PC-9 (cell line): ENCODE data around the gene RAB40C. TPM values are rescaled to one million over a fixed set of nuclear protein-coding genes. Genes with fewer than 3 reads are reported as not detected.
A peak's percentile ranks its signal among the peaks of the same experiment; 100 is the strongest.

Experiments used
- Bru-seq: library from RNA; stranded (reverse); fragments of 400-500 nt; gene quantifications from one replicate; lab custom pipeline; 2021; lab: Mats Ljungman, UMichigan
- BruChase-seq, 2 experiments: library from RNA; stranded (reverse); fragments of 400-500 nt; gene quantifications; one replicate each; lab custom pipeline; 2021; lab: Mats Ljungman, UMichigan
- BruUV-seq: library from RNA; stranded (reverse); fragments of 400-500 nt; replicated peaks from 2 replicates; lab custom pipeline; 2021; lab: Mats Ljungman, UMichigan
- CTCF ChIA-PET: fragments of 300-600 bp; sonication (Branson Sonifier 250); formaldehyde crosslinking; loops from one replicate; lab custom pipeline; 2022; ENCODE audit warnings: antibody characterized with exemption; lab: Charles Lee
- POLR2A ChIA-PET: fragments of 300-600 bp; sonication (Branson Sonifier 250); formaldehyde crosslinking; loops from one replicate; lab custom pipeline; 2022; ENCODE audit warnings: antibody characterized with exemption; ENCODE audit not compliant: unreplicated experiment; lab: Charles Lee
- DNase-seq, 2 experiments: peaks; one replicate each; pipeline versions ENCODE4 v3.0.0 to v3.0.0-alpha.2; 2015 to 2022; ENCODE audit warnings: mixed read lengths in 1 of 2
- H2AFZ ChIP-seq: fragments of 200-600 bp; sonication (generic); 2 replicates; pipeline ENCODE4 v1.8.1; 2017; ENCODE audit warnings: antibody characterized with exemption
- H3F3A ChIP-seq: fragments of 200-600 bp; sonication (generic); 2 replicates; pipeline ENCODE4 v1.8.1; 2017; ENCODE audit warnings: antibody characterized with exemption, mild to moderate bottlenecking, low read depth; ENCODE audit not compliant: insufficient read depth
- H3K27ac ChIP-seq: fragments of 200-600 bp; sonication (generic); 2 replicates; pipeline ENCODE4 v1.6.1; 2016; ENCODE audit warnings: mixed run types
- H3K27me3 ChIP-seq: fragments of 200-600 bp; sonication (generic); 2 replicates; pipeline ENCODE4 v1.6.1; 2016; ENCODE audit warnings: low read depth, mixed run types; ENCODE audit not compliant: insufficient read depth
- H3K36me3 ChIP-seq: fragments of 200-600 bp; sonication (generic); 2 replicates; pipeline ENCODE4 v1.6.1; 2016; ENCODE audit warnings: low read depth, mixed run types
- H3K4me1 ChIP-seq: fragments of 200-600 bp; sonication (generic); replicated peaks from 2 replicates; pipeline ENCODE4 v1.6.1; 2016; ENCODE audit warnings: mixed run types; ENCODE audit not compliant: insufficient read depth
- H3K4me2 ChIP-seq: fragments of 200-600 bp; sonication (generic); 2 replicates; pipeline ENCODE4 v1.6.1; 2017; ENCODE audit warnings: mixed run types
- H3K4me3 ChIP-seq: fragments of 200-600 bp; sonication (generic); 2 replicates; pipeline ENCODE4 v1.6.1; 2016; ENCODE audit warnings: mixed run types
- H3K79me2 ChIP-seq: fragments of 200-600 bp; sonication (generic); 2 replicates; pipeline ENCODE4 v1.6.1; 2017; ENCODE audit warnings: low read depth, mixed run types
- H3K9me2 ChIP-seq: fragments of 200-600 bp; sonication (generic); 2 replicates; pipeline ENCODE4 v1.8.1; 2017; ENCODE audit warnings: mild to moderate bottlenecking; ENCODE audit not compliant: insufficient read depth
- H3K9me3 ChIP-seq: fragments of 200-600 bp; sonication (generic); 2 replicates; pipeline ENCODE4 v1.8.1; 2016; ENCODE audit warnings: low read depth; ENCODE audit not compliant: insufficient read depth
- H4K20me1 ChIP-seq: fragments of 200-600 bp; sonication (generic); 2 replicates; pipeline ENCODE4 v1.8.1; 2017; ENCODE audit not compliant: insufficient read depth
- EZH2 ChIP-seq: fragments of 200-600 bp; sonication (generic); IDR thresholded peaks from 2 replicates; pipeline ENCODE4 v1.8.0; 2017; ENCODE audit warnings: antibody characterized with exemption, low read depth
- intact Hi-C: fragments of 100-400 bp; cut with micrococcal nuclease; formaldehyde crosslinking; loops from one replicate; pipeline ENCODE4 v1.10.0; 2022; ENCODE audit not compliant: unreplicated experiment
- long read RNA-seq: library from polyadenylated mRNA; stranded (forward); transcript quantifications from one replicate; pipeline ENCODE4 v2.0.0, GENCODE V29; 2022
- total RNA-seq: library from RNA; stranded (reverse); gene quantifications from 2 replicates; pipeline ENCODE4 v1.2.3, GENCODE V29; 2021
- TF ChIP-seq, protein P1 (sequence below): fragments of 200-600 bp; sonication (generic); conservative IDR thresholded peaks from 2 replicates; pipeline ENCODE4 v1.6.1; 2017; ENCODE audit warnings: mixed run types, antibody characterized with exemption, mild to moderate bottlenecking, moderate library complexity

RAB40C gene
- total RNA-seq, result 43.6 and 47.1 TPM in 2 replicates
- percentile 58 among the genes with signal in this experiment for Bru-seq, nascent RNA
- BruChase-seq, experiment 1, labeled RNA remaining after a 2-hour chase, result percentile 70 among the genes with signal in this experiment
- percentile 75 among the genes with signal in this experiment for BruChase-seq, experiment 2, labeled RNA remaining after a 6-hour chase
- long read RNA-seq, transcript RAB40C-204 (7 exons, 2,569 nt), result minor isoform, 18 of 79 reads
- long read RNA-seq, transcript RAB40C-201 (6 exons, 2,699 nt), result major isoform, 29 of 79 reads
- long read RNA-seq, partial matches to known transcripts, result 8 of 79 reads
- long read RNA-seq, other reads (novel, unspliced or antisense), result 16 of 79 reads

GRCh38 chr16:589658-590187 is at the start of gene RAB40C:
Gene RAB40C, plus strand, starts transcription at chr16:590066. Its CDS starts 226 bp downstream, at chr16:590292.
- Histone ChIP-seq H3K27ac (peak within 1 kb of the TSS; percentile 78), H3F3A (peaks cover 35% of the 10 kb centered on the region), H4K20me1 (peaks cover 32% of the 10 kb centered on the region), H3K27me3 (no peaks in the 10 kb centered on the region), H3K9me2 (no peaks in the 10 kb centered on the region), H3K36me3 (no peaks in the 10 kb centered on the region), H2AFZ (peak within 1 kb of the TSS; percentile 80), H3K4me2 (peak within 1 kb of the TSS; percentile 99), H3K4me3 (peak within 1 kb of the TSS; percentile 81), H3K4me1 (peaks cover 46% of the 10 kb centered on the region), H3K79me2 (peaks cover 54% of the 10 kb centered on the region), H3K9me3 (no peaks in the 10 kb centered on the region)
- CTCF ChIA-PET, result no interaction called here
- DNase-seq, result peak; percentile 88 to 99
- POLR2A ChIA-PET, result interaction anchor here (0.5 to 0.7 kb wide), 2 partner anchors 32 to 94 kb away, joined by 4 to 6 read pairs; no protein-coding TSS in a partner anchor
- BruUV-seq, result no TSS peak
- no peak for TF ChIP-seq EZH2
- TF ChIP-seq, protein P1, sequence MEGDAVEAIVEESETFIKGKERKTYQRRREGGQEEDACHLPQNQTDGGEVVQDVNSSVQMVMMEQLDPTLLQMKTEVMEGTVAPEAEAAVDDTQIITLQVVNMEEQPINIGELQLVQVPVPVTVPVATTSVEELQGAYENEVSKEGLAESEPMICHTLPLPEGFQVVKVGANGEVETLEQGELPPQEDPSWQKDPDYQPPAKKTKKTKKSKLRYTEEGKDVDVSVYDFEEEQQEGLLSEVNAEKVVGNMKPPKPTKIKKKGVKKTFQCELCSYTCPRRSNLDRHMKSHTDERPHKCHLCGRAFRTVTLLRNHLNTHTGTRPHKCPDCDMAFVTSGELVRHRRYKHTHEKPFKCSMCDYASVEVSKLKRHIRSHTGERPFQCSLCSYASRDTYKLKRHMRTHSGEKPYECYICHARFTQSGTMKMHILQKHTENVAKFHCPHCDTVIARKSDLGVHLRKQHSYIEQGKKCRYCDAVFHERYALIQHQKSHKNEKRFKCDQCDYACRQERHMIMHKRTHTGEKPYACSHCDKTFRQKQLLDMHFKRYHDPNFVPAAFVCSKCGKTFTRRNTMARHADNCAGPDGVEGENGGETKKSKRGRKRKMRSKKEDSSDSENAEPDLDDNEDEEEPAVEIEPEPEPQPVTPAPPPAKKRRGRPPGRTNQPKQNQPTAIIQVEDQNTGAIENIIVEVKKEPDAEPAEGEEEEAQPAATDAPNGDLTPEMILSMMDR, result no peak; the same call in 1 of the 2 replicates
- intact Hi-C loops, result loop anchor here (2.0 kb wide), 1 partner anchor 55 kb away; no protein-coding TSS in a partner anchor

GRCh38 chr16:540645-541340 is 49.1 kb upstream of the RAB40C start:
- H4K20me1 ChIP-seq, result peaks cover 76% of the 10 kb centered on the region
- no peak overlapping the region for H3K4me3 ChIP-seq
- ChIA-PET POLR2A (no interaction called here), CTCF (no interaction called here)
- TF ChIP-seq EZH2, result no peak
- TF ChIP-seq, protein P1, result no peak
- H3K9me2 ChIP-seq, result no peaks in the 10 kb centered on the region
- H3K27ac ChIP-seq, result no peak overlapping the region
- no peaks in the 10 kb centered on the region for H3K27me3 ChIP-seq
- H3K4me1 ChIP-seq, result peaks cover 12% of the 10 kb centered on the region
- no peak for DNase-seq
- peaks cover 79% of the 10 kb centered on the region for H3K79me2 ChIP-seq
- H3F3A ChIP-seq, result peaks cover 11% of the 10 kb centered on the region; the same call in 1 of the 2 replicates
- no TSS peak for BruUV-seq
- H2AFZ ChIP-seq, result no peak overlapping the region
- H3K9me3 ChIP-seq, result no peaks in the 10 kb centered on the region
- intact Hi-C loops, result no loop called here
- no peak overlapping the region for H3K4me2 ChIP-seq
- H3K36me3 ChIP-seq, result no peaks in the 10 kb centered on the region
